HG03442 (cell line): ENCODE measurements around the gene NAPG.
"Not testable (repeated sequence)": the region's sequence is repeated elsewhere in the genome, so short reads cannot be mapped to it uniquely, and the experiment has no call there.

Source experiments
- ATAC-seq: cut with Tn5 transposase; IDR thresholded peaks from one replicate; pipeline ENCODE4 v1.9.1; 2021; ENCODE audit warnings: mild to moderate bottlenecking, moderate library complexity; ENCODE audit not compliant: unreplicated experiment

Gene NAPG

GRCh38 chr18:10577842-10578572 lies 52.2 kb downstream of the NAPG start:
- not testable (repeated sequence) for ATAC-seq

GRCh38 chr18:10578573-10578899 lies 52.7 kb downstream of the NAPG start:
- ATAC-seq: not testable (repeated sequence)

GRCh38 chr18:10579079-10579867 lies 53.4 kb downstream of the NAPG start:
- no peak for ATAC-seq

- ATAC-seq: no peak
Measured at GRCh38 chr18:10580215-10580614, 54.4 kb downstream of the NAPG start.

- ATAC-seq: no peak
Measured at GRCh38 chr18:10585260-10585659, 59.4 kb downstream of the NAPG start.

GRCh38 chr18:10588975-10589374 lies 63.1 kb downstream of the NAPG start:
- no peak for ATAC-seq

GRCh38 chr18:10590412-10590811 lies 64.6 kb downstream of the NAPG start:
- no peak for ATAC-seq

- ATAC-seq: no peak
Measured at GRCh38 chr18:10591896-10592295, 66.1 kb downstream of the NAPG start.

GRCh38 chr18:10593366-10594022 lies 67.7 kb downstream of the NAPG start:
- not testable (repeated sequence) for ATAC-seq

- ATAC-seq: not testable (repeated sequence)
Measured at GRCh38 chr18:10595917-10596316, 70.1 kb downstream of the NAPG start.

- ATAC-seq: not testable (repeated sequence)
Measured at GRCh38 chr18:10597695-10598094, 71.9 kb downstream of the NAPG start.

- ATAC-seq: not testable (repeated sequence)
Measured at GRCh38 chr18:10600701-10601100, 74.9 kb downstream of the NAPG start.
